GM12873 (cell line): ENCODE data around the gene PLXDC2.

ENCODE experiments used
- TF ChIP-seq, protein P1 (sequence below): IDR thresholded peaks from 2 replicates; pipeline ENCODE4 v1.5.1; 2012; ENCODE audit warnings: low read depth, mild to moderate bottlenecking, moderate library complexity, low read length, control low read depth; ENCODE audit not compliant: insufficient read depth; ENCODE audit errors: missing control alignments

Gene PLXDC2

DNA sequence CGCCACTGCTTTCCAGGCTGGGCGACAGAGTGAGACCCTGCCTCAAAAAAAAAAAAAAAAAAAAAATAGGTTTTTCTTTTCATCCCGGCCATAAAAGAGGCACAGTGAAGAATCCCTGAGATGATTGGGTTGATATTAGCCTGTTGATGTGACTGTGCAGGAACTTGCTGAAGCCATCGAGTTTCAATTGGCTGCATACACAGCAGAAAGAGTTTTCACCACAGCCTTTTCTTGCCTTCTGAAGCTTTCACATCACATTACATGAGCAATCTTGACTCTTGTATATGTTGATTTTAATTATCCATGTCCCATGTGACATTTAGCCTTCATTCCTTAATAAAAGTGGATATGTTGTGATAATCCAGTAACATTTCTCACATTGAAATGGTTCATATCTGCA is 14.9 kb upstream of the PLXDC2 start:
- TF ChIP-seq, protein P1, sequence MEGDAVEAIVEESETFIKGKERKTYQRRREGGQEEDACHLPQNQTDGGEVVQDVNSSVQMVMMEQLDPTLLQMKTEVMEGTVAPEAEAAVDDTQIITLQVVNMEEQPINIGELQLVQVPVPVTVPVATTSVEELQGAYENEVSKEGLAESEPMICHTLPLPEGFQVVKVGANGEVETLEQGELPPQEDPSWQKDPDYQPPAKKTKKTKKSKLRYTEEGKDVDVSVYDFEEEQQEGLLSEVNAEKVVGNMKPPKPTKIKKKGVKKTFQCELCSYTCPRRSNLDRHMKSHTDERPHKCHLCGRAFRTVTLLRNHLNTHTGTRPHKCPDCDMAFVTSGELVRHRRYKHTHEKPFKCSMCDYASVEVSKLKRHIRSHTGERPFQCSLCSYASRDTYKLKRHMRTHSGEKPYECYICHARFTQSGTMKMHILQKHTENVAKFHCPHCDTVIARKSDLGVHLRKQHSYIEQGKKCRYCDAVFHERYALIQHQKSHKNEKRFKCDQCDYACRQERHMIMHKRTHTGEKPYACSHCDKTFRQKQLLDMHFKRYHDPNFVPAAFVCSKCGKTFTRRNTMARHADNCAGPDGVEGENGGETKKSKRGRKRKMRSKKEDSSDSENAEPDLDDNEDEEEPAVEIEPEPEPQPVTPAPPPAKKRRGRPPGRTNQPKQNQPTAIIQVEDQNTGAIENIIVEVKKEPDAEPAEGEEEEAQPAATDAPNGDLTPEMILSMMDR: no peak

DNA sequence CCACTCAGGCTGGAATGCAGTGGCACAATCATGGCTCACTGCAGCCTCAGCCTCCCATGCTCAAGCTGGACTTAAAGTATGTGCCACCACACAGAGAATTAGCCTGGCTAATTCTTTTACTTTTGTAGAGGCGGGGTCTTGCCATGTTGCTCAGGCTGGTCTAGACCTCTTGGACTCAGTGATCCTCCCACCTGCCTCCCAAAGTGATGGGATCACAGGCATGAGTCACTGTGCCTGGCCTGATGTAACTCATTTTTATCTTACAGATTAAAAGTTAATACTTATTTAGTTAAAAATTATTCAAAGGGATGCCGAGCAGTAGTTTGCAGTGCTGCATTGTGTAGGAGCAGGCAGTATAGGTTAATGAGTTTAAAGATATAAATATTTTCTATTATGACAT is 12.6 kb upstream of the PLXDC2 start:
- TF ChIP-seq, protein P1: no peak

DNA sequence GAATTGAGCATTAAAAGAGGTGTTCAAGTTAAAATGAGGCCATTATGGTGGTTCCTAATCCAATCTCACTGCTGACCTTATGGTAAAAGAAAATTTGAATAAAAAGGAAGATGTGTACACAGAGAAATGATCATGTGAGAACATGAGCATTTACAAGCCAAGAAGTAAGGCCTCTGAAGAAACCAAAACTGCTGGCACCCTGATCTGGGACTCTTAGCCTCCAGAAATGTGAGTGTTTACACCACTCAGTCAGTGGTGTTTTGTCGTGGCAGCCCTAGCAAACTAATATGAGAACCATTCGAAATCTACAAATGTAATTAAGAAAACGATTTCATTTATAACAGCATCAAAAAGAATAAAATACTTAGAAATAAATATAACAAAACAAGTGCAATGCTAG is 6.8 kb upstream of the PLXDC2 start:
- TF ChIP-seq, protein P1: no peak

DNA sequence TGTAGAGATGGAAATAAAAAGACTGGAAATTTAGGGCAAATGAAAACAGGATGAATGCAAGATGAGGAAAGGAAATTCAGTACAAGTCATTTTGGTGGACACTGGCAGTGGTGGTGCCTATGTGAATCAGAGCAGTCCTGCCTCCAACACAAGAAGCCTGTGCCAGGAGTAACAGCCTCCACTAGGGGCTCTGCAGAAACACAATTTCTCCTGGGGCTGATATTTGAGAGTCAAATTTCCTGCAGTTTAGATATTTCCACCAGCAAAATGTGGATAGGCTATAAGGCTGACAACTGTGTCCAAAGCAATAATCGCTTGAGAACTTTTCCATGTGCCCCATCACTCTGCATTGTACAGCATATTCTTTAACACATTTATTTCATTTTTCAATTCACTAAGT is 4.7 kb upstream of the PLXDC2 start:
- TF ChIP-seq, protein P1: no peak

DNA sequence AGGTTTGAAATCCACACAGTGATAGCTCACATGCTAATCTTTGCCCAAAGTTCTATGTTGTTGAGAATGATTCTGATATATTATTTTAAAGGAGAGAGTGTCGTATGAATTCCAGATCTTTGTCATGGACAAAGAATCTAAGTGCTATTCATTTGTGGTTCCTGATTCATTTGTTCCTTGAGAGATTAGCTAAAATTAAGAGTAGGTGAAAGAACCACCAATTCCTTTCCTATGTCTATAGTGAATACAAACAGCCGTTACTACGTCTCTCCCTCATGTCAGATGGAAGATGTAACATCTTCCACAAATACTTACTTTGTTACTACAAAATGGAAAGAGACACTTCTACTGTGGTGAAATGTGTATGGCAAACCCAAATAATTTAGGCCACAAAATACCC is 3.3 kb upstream of the PLXDC2 start:
- TF ChIP-seq, protein P1: no peak

DNA sequence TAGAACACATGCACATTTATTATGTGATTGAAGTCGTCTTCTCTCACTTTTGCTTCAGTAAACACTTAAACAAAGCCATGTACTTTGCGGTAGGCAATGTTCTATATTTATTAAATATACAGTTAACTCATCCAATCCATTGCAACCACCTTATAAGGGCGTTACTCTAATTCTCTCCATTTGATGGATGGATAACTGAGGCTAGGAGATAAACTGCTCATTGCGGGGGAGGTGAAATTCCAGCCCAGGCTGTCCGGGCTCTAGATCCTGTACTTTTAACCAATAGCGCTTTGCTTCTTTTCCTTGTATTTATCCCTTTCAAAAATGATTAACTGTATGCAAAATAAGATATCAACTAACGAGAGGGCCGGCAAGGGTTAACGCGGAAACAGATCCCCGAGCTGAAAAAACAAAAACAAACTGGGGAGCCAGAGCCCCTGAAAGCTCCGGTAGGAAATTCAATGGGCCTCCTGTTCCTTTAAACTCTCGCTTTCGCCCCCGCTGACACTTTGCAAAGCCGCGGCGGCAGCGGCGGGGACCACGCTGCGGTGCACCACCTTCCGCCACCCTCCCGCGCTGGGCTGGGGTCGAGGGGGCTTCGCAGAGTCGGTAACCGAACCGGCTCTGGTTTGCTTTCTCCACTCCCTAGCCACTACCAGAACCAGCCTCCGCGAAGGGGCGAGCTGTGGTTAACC is 1.0 kb upstream of the PLXDC2 start:
- TF ChIP-seq, protein P1: no peak

DNA sequence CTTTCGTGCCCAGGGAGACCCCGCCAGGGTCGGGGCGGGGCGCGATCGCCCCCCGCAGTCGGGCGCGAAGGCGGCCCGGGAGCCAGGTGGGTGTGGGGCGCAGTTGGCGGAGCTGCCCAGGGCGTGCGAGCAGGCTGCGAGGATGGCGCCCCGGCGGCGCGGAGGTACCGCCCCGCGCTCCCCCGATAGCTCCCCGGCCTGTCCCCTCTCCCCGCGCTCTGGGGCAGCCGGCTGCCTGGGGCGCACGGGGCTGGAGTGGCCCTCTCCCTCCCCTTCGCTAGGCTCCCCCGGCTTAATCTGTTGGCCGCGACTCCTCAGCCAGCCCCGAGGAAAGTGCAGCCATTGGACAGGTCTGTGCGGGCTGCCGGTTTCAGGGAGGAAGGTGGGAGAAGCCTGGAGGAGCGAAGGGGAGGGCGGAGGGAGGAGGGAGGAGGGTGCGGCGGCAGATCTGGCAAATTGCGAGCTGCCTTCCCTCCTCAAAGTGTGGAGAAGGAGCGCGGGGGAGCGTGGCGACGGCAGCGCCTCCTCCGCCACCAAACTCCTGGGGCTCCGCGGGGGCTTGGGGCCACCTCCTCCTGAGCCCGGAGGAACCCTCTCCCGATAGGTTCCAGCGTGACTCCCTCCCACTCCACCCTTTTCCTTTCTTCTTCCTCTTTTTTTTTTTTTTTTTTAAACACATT is 361 bp upstream of the PLXDC2 start:
- TF ChIP-seq, protein P1: no peak
